Gastroesophageal sphincter (tissue), 3 donors: ENCODE measurements around the gene SHLD1.

Source experiments
- CTCF ChIP-seq, 4 experiments: fragments of 200-600 bp in 2 of 4; fragments of 450-650 bp in 2 of 4; sonication (generic) in 1 of 4; IDR thresholded peaks; one replicate each; pipeline ENCODE4 v1.5.1; 2017 to 2019; ENCODE audit warnings: antibody characterized with exemption in 4 of 4, mild to moderate bottlenecking in 2 of 4, moderate library complexity in 2 of 4
- EP300 ChIP-seq: sonication (generic); formaldehyde crosslinking; IDR thresholded peaks from one replicate; pipeline ENCODE4 v1.6.1; 2017; ENCODE audit warnings: antibody characterized with exemption, mild to moderate bottlenecking
- POLR2A ChIP-seq, 2 donors: fragments of 450-650 bp; IDR thresholded peaks; one replicate each; pipeline ENCODE4 v1.6.1; 2017; ENCODE audit warnings: antibody characterized with exemption in 2 of 2, mild to moderate bottlenecking in 2 of 2, moderate library complexity in 1 of 2
- POLR2AphosphoS5 ChIP-seq: sonication (generic); formaldehyde crosslinking; IDR thresholded peaks from one replicate; pipeline ENCODE4 v1.6.1; 2017; ENCODE audit warnings: antibody characterized with exemption

DNA sequence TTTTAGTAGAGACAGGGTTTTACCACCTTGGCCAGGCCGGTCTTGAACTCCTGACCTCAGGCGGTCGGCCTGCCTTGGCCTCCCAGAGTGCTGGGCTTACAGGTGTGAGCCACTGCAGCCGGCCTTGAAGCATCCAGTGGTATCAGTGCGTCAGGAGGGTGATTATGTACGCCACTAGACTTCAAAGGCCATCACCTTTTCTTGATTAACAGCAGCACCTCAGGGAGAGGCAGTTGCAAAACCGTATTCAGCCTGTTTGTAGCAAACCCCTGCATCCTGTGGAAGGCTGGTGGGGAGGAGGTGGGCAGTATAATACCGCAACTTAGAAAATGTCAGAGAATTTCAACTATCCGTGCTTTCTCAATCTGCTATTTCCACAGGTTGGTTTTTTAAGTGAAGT is 27.3 kb upstream of the SHLD1 start:
- TF ChIP-seq CTCF (IDR thresholded peaks at IDR 0.05) (no peak), POLR2AphosphoS5 (no peak), POLR2A (IDR thresholded peaks at IDR 0.05) (no peak), EP300 (no peak)
